GM19099 (cell line): Measurements from ENCODE around the gene CCDC175.

ENCODE experiments used
- POLR2A ChIP-seq: IDR thresholded peaks from 3 replicates; pipeline ENCODE4 v1.6.1; 2011; ENCODE audit warnings: low read depth; ENCODE audit not compliant: insufficient read length; ENCODE audit errors: extremely low read depth

Gene CCDC175

DNA sequence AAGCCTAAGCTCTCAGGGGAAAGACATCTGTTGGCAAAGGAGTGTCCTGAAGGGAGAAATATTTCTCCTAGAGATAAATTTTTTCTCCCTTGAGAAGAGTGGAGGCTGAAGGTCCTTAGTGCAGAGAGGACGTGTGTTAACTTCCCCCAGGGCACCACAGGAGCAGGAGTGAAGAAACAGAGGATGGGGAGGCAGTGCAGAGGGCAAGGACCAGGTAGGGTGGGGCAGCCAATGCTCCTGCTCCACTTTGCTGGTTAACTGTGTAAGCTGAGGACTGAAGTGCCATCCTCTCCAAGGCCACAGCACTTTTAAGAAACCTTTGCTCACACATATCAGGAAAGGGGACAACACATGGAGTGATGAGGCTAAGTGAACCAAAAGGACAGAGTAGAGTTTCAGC is 96.4 kb downstream of the CCDC175 start:
- TF ChIP-seq POLR2A = no peak

DNA sequence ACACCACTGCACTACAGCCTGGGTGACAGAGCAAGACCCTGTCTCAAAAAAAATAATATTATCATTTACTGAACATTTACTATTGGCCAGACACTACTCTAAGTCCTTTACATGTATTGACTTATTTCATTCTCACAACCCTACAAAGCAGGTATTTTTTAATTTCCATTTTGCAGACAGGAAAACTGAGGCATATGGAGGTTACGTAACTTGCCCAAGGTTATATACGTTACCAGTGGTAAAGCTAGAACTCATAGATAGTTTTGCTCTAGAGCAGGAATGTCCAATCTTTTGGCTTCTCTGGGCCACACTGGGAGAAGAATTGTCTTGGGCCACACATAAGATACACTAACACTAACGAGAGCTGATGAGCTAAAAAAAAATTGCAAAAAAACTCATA is 98.1 kb downstream of the CCDC175 start:
- no peak for TF ChIP-seq POLR2A

DNA sequence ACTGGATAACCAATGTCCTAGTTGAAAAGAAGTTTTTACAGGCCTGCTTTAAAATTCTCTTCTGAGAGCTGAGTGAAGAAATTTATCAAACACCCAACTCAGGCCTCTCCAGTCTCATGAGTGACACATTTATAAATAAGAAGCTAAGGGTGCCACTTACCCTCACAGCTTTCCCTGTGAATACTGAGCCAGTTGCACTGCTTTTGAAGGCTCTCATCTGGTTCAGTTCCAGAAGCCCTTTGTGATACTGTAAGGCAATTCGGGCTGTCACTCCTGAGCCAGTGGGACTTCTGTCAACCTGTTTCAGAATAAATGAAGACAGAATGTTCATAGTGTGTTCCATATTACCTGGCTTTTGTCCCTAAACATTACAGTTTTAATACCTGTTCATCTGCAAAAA is 100.9 kb downstream of the CCDC175 start:
- TF ChIP-seq POLR2A = no peak

DNA sequence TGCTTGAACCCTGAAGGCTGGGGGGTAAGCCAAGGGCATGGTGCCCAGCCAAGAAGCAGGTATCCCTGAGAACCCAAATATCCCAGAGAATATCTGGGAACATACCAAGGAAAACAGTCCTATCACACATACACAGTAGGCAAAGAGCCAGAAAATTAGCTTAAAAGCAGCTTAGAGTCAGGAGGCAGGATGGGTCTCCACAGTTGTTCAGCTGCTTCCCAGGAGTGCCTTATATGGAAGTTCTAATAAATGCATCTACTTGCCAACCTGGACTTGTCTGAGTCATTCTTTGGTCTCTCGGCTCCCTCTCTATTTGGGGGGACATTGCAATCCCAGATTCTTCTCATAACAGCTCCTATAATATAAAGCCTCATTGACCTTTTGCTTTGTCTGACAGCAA is 102.4 kb downstream of the CCDC175 start:
- TF ChIP-seq POLR2A = no peak

DNA sequence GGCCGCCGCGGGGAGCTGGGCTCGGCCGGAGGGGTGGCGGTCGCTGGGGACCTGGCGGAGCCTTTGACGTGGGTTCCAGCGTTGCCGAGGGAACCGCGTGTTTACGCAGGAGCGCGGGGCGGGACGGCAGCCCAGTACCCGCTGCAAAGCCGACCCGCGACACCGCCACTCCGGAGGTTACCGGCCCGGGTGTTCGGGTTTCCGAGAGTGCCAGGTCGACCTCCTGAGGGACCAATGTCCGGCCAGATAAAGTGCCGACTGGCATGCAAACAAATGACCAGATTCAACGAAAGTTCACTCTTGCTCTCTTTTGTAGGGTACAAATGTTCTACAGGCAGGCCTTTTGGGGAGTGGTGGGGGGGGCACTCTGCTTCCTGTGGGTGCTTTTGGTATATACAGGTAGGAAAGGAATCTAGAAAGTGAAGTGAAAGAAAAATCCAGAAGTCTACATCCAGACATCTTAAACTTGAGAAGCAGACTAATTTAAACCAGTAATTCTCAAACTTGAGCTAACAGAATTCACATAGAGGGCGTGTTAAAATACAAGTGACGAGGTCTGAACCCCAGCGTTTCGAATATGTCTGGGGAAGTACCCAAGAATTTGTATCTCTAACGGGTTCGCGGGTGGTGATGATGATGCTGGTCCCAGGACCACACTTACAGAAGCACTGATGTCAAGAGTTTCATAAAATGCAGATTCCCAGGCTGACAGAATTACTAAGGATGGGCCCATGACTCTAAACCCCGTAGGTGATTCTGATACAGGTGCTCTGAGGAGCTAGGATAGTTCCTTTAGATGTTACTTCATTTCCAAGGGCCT is 111.1 kb downstream of the CCDC175 start, which contains the start of gene GPR135:
GPR135 (minus strand) TSS at position 65 of the 820 bp plus-strand sequence. CDS start 154 bp downstream, outside the sequence.
- TF ChIP-seq POLR2A = no peak

DNA sequence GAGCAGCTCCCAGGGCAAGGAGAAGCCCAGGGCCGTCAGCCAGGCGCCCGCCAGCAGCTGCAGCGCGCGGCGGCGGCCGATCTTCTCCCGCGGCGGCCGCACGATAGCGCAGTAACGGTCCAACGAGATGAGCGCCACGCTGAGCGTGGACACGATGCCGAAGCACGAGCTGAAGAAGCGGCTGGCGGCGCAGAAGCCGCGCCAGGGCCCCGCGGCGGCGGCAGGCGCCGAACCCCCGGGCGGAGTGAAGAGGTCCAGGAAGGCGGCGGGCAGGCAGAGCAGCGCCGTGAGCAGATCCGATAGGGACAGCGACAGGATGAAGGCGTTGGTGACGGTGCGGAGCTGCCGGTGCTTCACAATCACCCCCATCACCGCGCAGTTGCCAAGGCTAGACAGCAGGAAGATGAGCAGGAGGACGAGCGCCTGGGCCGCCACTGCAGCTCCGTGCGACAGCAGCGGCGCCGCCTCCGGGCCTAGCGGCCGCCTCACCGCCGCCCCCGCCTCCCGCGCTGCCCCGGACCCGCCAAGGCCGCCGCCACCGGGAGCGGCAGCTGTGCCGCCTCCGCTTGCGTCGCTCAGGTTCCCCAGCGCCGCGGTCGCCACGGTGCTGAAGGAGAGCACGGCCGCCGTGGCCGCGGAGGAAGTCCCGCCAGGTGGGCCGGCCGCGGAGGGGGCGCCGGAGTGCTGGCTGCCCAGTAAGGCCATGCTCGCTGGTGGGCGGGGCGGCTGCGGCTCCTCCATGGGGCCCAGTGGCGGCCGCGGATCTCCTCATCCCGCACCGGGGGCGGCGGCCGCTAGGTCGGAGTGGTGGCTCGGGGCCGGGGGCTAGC is 111.9 kb downstream of the CCDC175 start:
- TF ChIP-seq POLR2A = no peak

DNA sequence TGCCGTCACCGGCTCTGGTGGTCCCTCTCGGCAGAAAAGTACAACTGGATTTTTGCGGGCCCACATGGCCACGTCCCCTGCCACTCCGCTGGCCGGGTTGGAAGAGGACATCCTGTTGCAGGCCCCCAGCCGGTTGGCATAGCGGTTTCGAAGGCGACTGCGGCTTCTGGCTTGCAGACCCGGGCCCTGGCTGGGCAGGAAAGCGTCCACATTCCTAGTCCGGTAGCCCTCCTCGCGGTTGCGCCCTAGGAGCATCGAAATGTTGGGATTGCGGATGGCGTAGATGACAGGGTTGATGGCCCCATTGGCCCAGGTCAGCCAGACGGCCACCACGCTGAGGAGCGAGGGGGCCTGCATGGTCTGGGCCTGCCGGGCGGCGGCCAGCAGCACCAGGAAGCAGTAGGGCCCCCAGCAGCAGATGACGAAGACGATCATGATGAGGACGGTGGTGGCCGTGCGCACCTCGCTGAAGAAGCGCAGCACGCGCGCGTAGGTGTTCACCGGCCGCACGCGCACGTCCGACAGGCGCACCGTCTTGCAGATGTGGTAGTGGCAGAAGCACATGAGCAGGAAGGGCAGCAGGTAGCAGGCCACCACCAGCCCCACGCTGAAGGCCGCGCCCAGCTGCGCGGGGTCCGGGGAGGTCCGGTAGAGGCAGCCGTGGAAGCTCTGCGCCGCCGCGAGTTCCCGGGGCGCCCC is 112.7 kb downstream of the CCDC175 start:
- no peak for TF ChIP-seq POLR2A

DNA sequence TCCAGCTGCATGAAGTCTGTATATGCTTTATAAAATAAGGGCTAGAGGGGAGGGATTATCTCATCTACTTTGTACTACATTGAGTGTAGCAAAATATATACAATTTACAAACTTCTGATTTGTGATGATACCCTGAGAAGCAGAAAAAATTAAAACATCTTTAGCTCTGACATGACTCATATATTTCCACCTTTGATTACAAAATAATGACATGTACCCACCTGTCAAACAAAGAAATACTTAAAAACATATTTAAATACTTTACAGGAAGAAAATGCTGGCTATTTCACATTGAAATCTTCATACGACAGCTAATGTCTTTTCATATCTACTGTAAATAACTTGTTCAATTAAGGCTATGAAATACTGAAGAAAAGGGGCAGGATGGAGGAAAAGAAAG is 114.7 kb downstream of the CCDC175 start:
- TF ChIP-seq POLR2A = no peak

DNA sequence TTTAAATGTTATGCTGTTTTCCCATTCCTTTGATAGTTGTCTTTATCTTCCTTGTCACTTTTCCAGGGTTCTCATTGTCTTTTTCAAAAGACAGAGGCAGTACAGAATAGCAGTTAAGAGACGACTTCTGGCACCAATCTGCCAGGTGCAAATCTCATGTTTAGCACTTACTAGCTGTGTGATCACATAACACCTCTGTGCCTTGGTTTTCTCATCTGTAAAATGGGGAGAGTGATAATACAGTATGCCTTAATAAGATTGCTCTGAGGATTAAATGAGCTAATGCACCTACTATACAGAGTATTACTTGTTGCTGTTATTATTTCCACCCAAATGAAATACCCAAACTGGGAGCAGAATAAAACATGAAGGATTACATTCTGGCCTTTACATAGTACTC is 116.2 kb downstream of the CCDC175 start:
- TF ChIP-seq POLR2A = no peak

DNA sequence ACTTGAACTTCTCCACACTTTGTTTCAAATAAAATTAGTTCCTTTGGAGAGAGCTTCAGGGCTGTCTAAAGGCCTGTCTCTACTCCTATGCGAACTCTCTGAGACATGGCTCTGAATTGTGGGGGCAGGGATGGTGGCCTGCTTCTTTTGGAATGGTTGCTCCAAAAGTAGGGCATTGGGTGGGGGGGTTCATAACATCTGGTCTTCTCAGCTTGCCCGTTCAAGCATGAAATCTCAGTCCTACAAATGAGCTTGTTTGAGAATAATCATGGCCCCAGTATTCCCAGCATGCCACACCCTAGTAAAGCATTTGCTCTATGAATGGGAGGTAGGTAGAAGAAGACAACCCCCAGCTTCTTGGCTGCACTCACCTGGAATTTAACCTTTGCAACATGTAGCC is 118.1 kb downstream of the CCDC175 start:
- TF ChIP-seq POLR2A = no peak

DNA sequence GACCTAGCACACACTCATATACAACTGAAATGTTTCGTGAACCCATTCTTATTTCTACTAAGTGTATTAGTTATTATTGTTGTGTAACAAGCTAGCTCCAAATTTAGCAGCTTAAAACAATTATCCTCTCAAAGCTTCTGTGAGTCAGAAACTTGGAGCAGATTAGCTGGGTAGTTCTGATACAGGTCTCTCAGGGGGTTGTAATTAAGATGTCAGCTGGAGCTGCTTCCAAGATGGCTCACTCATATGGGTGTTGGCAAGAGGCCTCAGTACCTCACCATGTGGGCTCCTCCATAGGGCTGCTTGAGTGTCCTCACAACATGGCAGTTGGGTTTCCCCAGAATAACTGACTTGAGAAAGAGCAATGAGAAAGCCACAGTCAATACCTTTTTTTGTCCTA is 121.2 kb downstream of the CCDC175 start:
- no peak for TF ChIP-seq POLR2A
